ENCODE data around the gene DENND4C.

The DENND4C gene

GRCh38 chr9:19230355-19231125 lies at the start of gene DENND4C:
DENND4C (plus strand) TSS chr9:19230693; CDS start chr9:19276175, 45,482 bp downstream.
- DNase-seq (ENCODE audit: low spot score), result peak; percentile 93
- TF ChIP-seq CTCF (IDR thresholded peaks at IDR 0.05; ENCODE audit: extremely low read depth, missing control alignments), result peak; percentile 18

- TF ChIP-seq CTCF (IDR thresholded peaks at IDR 0.05; ENCODE audit: extremely low read depth, missing control alignments), result no peak
- DNase-seq (ENCODE audit: low spot score), result no peak
Observed at GRCh38 chr9:19180991-19181390, 49.5 kb upstream of the DENND4C start.

- TF ChIP-seq CTCF (IDR thresholded peaks at IDR 0.05; ENCODE audit: extremely low read depth, missing control alignments), result no peak
- no peak for DNase-seq (ENCODE audit: low spot score)
Observed at GRCh38 chr9:19181561-19181960, 48.9 kb upstream of the DENND4C start.

- DNase-seq (ENCODE audit: low spot score), result peak; percentile 76
- TF ChIP-seq CTCF (IDR thresholded peaks at IDR 0.05; ENCODE audit: extremely low read depth, missing control alignments), result no peak
Observed at GRCh38 chr9:19184144-19184917, 46.2 kb upstream of the DENND4C start.

- TF ChIP-seq CTCF (IDR thresholded peaks at IDR 0.05; ENCODE audit: extremely low read depth, missing control alignments), result no peak
- no peak for DNase-seq (ENCODE audit: low spot score)
Observed at GRCh38 chr9:19185191-19185590, 45.3 kb upstream of the DENND4C start.

- no peak for DNase-seq (ENCODE audit: low spot score)
Observed at GRCh38 chr9:19186232-19186631, 44.3 kb upstream of the DENND4C start.

More at GRCh38 chr9:19186232-19186631, 44.3 kb upstream of the DENND4C start:
- no peak for TF ChIP-seq CTCF (IDR thresholded peaks at IDR 0.05; ENCODE audit: extremely low read depth, missing control alignments)
